Central memory CD8-positive, alpha-beta T cell (primary cell): Measurements from ENCODE around the gene ABCG1.
A peak's percentile ranks its signal among the peaks of the same experiment; 100 is the strongest.

Source experiments
- ATAC-seq: fragments of 150-1000 bp; cut with Tn5 transposase; replicated peaks from 2 replicates; pipeline ENCODE4 v1.10.0; 2022; ENCODE audit warnings: mild to moderate bottlenecking, moderate FRiP score, moderate number of reproducible peaks; ENCODE audit not compliant: poor library complexity, severe bottlenecking; ENCODE audit errors: extremely low read depth
- DNase-seq, 2 donors: peaks; one replicate each; pipeline ENCODE4 v3.0.0; 2021; ENCODE audit warnings: low spot score in 2 of 2
- H3K27ac Mint-ChIP-seq: one replicate; pipeline ENCODE4 v1.8.0; 2022; ENCODE audit warnings: low read depth, mild to moderate bottlenecking, moderate library complexity, mixed read lengths
- H3K27me3 Mint-ChIP-seq: one replicate; pipeline ENCODE4 v1.8.0; 2022; ENCODE audit warnings: mixed read lengths
- H3K36me3 Mint-ChIP-seq: one replicate; pipeline ENCODE4 v1.8.0; 2022; ENCODE audit warnings: mild to moderate bottlenecking, moderate library complexity, mixed read lengths; ENCODE audit not compliant: insufficient read depth
- H3K4me1 Mint-ChIP-seq: one replicate; pipeline ENCODE4 v1.8.0; 2022; ENCODE audit warnings: mixed read lengths
- H3K4me3 Mint-ChIP-seq: one replicate; pipeline ENCODE4 v1.8.0; 2022; ENCODE audit warnings: mild to moderate bottlenecking, moderate library complexity, mixed read lengths
- H3K9me3 Mint-ChIP-seq: one replicate; pipeline ENCODE4 v1.8.0; 2022; ENCODE audit warnings: mixed read lengths

The ABCG1 gene

DNA sequence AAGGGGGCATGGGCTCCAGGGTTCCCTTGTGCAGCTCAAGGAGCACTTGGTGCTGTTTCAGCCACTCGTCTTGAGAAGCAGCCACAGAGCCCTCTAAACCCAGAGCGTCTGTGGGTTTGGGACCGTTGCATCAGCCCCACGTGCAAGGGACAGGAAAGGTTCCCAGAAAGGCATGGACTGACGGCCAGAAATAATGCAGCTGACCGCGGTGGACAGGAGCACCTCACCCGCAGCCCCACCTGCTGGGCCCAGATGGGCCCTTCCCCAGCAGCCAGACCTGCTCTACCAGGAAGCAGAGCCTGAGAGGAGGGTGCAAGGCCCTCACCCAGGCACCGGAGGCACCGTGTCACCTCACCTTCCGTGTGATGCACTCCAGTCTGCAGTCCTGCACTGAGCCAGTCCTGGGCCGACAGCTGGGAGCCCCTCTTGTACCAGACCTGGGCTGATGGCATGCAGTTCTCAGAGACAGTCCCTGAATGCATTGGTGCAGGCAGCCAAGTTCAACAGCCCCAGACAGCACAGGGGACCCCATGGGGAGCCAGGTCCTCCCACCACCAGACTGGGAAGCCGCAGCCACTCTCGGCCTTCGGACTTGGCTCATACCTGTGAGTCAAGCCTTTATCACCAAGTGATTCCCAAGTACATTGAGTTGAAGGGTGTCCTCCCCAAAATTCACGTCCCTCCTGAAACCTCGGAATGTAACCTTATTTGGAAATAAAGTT, 101.1 kb downstream of the ABCG1 start:
- ATAC-seq: no peak
- Mint-ChIP-seq H3K27me3 (peaks cover 45% of the 10 kb centered on the region), H3K27ac (no peak overlapping the region), H3K4me1 (peaks cover 6% of the 10 kb centered on the region), H3K4me3 (no peak overlapping the region), H3K36me3 (no peaks in the 10 kb centered on the region), H3K9me3 (no peaks in the 10 kb centered on the region)
- DNase-seq: no peak

GRCh38 chr21:42320791-42321190, 101.9 kb downstream of the ABCG1 start:
- Mint-ChIP-seq H3K27ac (no peak overlapping the region), H3K4me3 (no peak overlapping the region), H3K27me3 (peaks cover 53% of the 10 kb centered on the region), H3K9me3 (no peaks in the 10 kb centered on the region), H3K4me1 (peaks cover 6% of the 10 kb centered on the region), H3K36me3 (no peaks in the 10 kb centered on the region)
- ATAC-seq (no peak), DNase-seq (no peak)

GRCh38 chr21:42321231-42321630, 102.3 kb downstream of the ABCG1 start:
- Mint-ChIP-seq H3K27me3 (peaks cover 57% of the 10 kb centered on the region), H3K9me3 (no peaks in the 10 kb centered on the region), H3K36me3 (no peaks in the 10 kb centered on the region), H3K4me1 (peaks cover 6% of the 10 kb centered on the region), H3K27ac (no peak overlapping the region), H3K4me3 (no peak overlapping the region)
- no peak for ATAC-seq
- DNase-seq: no peak

DNA sequence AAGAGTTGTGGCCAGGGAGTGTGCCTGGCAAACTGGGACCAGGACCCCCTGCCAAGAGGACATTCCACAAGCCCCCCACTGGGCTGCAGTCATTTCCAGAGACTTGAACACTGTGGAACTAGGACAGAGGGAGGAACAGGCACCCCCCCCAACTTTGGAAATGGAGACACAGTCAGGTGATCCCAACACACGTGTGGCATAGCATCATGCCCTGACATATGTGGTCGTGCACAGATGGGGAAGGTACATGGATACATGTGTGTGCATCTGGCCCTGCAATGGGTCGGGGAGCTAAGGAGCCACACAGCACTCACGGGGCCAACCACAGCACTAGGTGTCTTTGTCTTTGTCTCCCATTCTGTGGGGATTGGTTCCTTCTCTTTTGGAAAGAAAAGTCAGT, 102.9 kb downstream of the ABCG1 start:
- H3K27me3 Mint-ChIP-seq: peaks cover 57% of the 10 kb centered on the region
- H3K9me3 Mint-ChIP-seq: no peaks in the 10 kb centered on the region
- no peaks in the 10 kb centered on the region for H3K36me3 Mint-ChIP-seq
- H3K4me1 Mint-ChIP-seq: peaks cover 6% of the 10 kb centered on the region
- no peak overlapping the region for H3K4me3 Mint-ChIP-seq
- ATAC-seq (no peak), DNase-seq (no peak)
- H3K27ac Mint-ChIP-seq: no peak overlapping the region

GRCh38 chr21:42324896-42325295, 106.0 kb downstream of the ABCG1 start:
- Mint-ChIP-seq H3K4me1 (no peaks in the 10 kb centered on the region), H3K36me3 (no peaks in the 10 kb centered on the region), H3K27ac (no peak overlapping the region), H3K9me3 (no peaks in the 10 kb centered on the region), H3K4me3 (no peak overlapping the region), H3K27me3 (peaks cover 57% of the 10 kb centered on the region)
- no peak for ATAC-seq
- DNase-seq: no peak

DNA sequence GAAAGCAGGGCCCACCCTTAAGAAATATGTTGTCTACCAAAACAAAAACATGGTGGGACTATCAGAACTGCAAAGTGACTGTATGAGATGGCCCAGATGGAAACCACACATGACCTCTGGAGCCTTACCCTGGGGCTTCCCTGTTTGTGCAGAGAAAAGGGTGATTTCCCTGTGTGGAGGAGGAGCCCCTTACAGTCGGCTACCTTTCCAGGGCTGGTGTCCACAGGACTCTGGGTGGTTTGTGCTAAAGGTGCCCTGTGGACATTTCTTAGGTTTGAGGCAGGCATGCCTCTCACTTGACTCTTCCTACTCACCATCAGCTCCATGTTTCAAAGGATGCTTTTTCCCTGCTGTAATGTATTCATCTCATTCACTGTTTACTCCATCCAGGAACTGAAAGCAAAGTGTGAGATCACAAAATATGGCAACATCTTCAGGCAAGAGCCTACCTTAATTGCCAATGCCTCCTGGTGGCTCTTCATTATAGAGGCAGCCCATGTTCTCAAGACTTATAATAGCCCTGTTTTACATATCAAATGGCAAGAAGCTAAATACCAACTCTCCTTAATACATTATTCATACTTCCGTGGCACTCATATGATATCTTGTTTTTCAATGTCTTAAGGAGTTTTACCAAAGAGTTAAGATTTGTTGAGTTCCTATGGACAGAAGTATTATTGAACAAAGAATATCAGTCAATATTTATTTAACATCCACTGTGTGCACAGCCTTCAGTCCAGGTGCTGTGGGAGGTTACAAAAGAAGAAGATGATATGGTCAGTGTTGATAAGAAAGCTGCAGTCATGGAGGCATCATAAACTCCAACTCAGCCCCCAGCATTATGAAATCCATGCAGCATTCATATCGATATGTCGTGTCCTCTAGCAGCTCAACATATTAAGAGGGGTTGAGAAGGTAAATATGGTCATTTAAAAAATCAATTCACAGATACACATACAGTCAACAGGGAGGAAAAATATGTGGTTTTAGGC, 111.7 kb downstream of the ABCG1 start:
- peaks cover 36% of the 10 kb centered on the region for H3K27me3 Mint-ChIP-seq

GRCh38 chr21:42331660-42332059, 112.7 kb downstream of the ABCG1 start:
- no peak overlapping the region for H3K4me3 Mint-ChIP-seq
- no peaks in the 10 kb centered on the region for H3K36me3 Mint-ChIP-seq
- peaks cover 31% of the 10 kb centered on the region for H3K27me3 Mint-ChIP-seq
- no peaks in the 10 kb centered on the region for H3K4me1 Mint-ChIP-seq
- DNase-seq (no peak), ATAC-seq (no peak)
- no peak overlapping the region for H3K27ac Mint-ChIP-seq
- peaks cover 21% of the 10 kb centered on the region for H3K9me3 Mint-ChIP-seq

More for the DNA sequence above, 111.7 kb downstream of the ABCG1 start:
- Mint-ChIP-seq H3K4me3 (no peak overlapping the region), H3K4me1 (no peaks in the 10 kb centered on the region), H3K36me3 (no peaks in the 10 kb centered on the region), H3K27ac (no peak overlapping the region), H3K9me3 (peaks cover 21% of the 10 kb centered on the region)
- ATAC-seq (no peak), DNase-seq (no peak)

GRCh38 chr21:42332557-42333317, 113.8 kb downstream of the ABCG1 start:
- Mint-ChIP-seq H3K9me3 (peaks cover 21% of the 10 kb centered on the region), H3K36me3 (no peaks in the 10 kb centered on the region), H3K4me1 (peaks cover 3% of the 10 kb centered on the region), H3K27me3 (peaks cover 31% of the 10 kb centered on the region), H3K4me3 (no peak overlapping the region), H3K27ac (no peak overlapping the region)
- ATAC-seq (no peak), DNase-seq (no peak)

GRCh38 chr21:42336054-42336453, 117.1 kb downstream of the ABCG1 start:
- Mint-ChIP-seq H3K4me3 (no peak overlapping the region), H3K4me1 (peaks cover 8% of the 10 kb centered on the region), H3K27ac (no peak overlapping the region), H3K27me3 (peaks cover 25% of the 10 kb centered on the region), H3K9me3 (peaks cover 15% of the 10 kb centered on the region), H3K36me3 (no peaks in the 10 kb centered on the region)
- ATAC-seq (no peak), DNase-seq (no peak)

GRCh38 chr21:42337276-42337675, 118.3 kb downstream of the ABCG1 start:
- DNase-seq (no peak), ATAC-seq (no peak)
- H3K4me1 Mint-ChIP-seq: peaks cover 8% of the 10 kb centered on the region
- no peak overlapping the region for H3K27ac Mint-ChIP-seq
- no peak overlapping the region for H3K4me3 Mint-ChIP-seq
- no peaks in the 10 kb centered on the region for H3K36me3 Mint-ChIP-seq
- H3K9me3 Mint-ChIP-seq: peaks cover 5% of the 10 kb centered on the region
- H3K27me3 Mint-ChIP-seq: peaks cover 14% of the 10 kb centered on the region

DNA sequence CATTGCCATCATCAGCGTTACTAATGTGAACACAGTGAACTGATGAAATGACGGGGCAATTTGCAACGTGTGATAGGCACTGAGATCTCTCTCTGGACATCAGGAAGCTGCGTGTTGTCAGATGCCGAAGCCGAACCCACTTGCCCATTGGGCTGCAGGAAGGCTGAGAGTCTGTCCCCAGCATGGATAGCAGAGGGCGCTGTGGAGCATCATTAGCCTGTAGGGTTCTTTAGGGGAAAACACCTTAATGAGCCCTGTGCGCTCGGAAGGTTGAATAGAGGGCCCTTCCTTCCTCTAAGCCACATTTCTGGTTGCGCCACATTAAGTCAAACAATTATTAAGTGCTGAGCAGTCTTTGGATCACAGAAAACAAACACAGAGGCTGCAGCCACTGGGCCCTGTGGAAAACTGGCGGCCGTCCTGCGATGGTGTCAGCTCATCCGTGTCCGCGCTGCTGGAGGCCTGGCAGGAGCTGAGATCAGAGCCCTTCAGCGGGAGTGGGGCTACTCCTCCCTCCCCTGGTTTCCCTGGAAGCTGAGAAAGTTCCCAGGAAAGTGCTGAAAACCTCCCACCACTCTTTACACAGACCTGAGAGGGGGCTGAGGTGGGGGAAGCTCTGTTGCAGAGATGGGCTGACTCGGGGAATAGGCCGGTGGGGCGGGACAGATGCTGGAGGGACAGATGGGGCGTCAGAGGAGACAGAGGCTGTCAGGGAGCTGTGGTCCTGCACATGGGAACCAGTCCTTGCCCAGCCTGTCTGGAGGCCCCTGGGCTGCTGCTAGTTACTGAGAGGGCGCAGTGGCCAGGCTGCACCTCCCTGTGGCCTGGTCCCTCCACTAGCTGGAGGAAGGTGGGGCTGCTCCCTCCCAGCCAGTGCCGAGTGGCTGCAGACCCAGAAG, 119.1 kb downstream of the ABCG1 start:
- no peak overlapping the region for H3K27ac Mint-ChIP-seq
- ATAC-seq (peak; percentile 95), DNase-seq (peak; percentile 75 to 78)
- no peaks in the 10 kb centered on the region for H3K36me3 Mint-ChIP-seq
- H3K9me3 Mint-ChIP-seq: no peaks in the 10 kb centered on the region
- peaks cover 14% of the 10 kb centered on the region for H3K27me3 Mint-ChIP-seq
- peaks cover 8% of the 10 kb centered on the region for H3K4me1 Mint-ChIP-seq
- no peak overlapping the region for H3K4me3 Mint-ChIP-seq
